Measurements from ENCODE around the gene CIDEC.
A peak's percentile ranks its signal among the peaks of the same experiment; 100 is the strongest.
"Not testable (repeated sequence)": the region's sequence is repeated elsewhere in the genome, so short reads cannot be mapped to it uniquely, and the experiment has no call there.

Gene CIDEC

DNA sequence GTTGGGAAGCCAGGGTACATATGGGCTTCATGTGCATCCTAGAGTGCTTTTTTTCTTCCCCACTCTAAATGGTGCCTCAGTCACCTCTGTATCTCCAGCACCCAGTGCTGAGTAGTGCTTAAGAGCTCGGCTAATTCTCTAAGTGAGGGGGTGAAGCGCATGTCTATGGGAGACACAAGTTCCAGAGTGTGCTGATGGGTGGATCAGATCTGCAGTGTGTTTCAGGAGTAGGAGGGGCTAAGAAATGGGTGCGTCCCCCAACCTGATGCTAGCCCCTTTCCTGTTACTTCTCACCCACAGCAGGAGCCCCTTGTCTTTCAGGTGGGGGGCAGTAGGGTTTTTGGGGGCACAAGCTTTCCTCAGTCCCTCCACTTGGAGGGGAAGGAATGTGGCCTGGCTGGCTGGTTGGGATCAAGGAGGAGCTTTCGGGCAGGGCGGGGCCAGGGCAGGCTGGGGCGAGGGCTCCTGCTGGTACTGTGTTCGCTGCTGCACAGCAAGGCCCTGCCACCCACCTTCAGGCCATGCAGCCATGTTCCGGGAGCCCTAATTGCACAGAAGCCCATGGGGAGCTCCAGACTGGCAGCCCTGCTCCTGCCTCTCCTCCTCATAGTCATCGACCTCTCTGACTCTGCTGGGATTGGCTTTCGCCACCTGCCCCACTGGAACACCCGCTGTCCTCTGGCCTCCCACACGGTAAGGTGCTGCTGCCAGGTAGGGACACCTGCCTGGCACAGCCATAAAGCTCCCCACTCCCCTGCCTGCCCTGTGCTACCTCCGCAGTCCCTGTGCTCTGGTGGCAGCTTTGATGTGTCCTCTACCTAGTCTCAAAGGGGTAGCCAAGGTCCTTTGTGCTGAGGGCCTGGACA, 22.6 kb upstream of the CIDEC start, which contains the start of gene IL17RE:
Gene IL17RE, plus strand, starts transcription at position 477 of the 866 bp plus-strand sequence. Its CDS starts 85 bp downstream, at position 562.
- FAIRE-seq (no peak), DNase-seq (ENCODE audit: low spot score) (no peak)

DNA sequence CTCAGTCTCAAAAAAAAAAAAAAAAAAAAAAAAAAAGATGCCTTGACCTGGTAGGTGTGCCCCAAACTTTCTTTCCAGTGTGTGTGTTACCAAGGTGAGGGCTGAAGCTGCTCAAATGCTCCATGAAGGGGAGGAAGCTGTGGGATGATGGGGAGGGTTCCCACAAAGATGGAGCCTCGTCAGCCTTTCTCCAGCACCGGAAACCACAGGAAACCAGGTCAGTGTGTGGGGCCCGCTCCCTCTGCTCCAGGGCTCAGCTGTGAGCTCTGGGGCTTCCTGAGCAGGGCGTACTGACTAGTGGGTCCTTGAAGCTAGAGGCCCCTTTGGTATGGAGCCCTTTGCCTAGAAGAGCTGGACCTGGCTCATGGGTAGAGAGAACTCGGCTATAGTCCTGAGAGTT, 21.9 kb upstream of the CIDEC start:
- DNase-seq (ENCODE audit: low spot score) = no peak
- no peak for FAIRE-seq

- not testable (repeated sequence) for FAIRE-seq; DNase-seq (ENCODE audit: low spot score)
Observed at GRCh38 chr3:9900965-9901415, 20.9 kb upstream of the CIDEC start.

DNA sequence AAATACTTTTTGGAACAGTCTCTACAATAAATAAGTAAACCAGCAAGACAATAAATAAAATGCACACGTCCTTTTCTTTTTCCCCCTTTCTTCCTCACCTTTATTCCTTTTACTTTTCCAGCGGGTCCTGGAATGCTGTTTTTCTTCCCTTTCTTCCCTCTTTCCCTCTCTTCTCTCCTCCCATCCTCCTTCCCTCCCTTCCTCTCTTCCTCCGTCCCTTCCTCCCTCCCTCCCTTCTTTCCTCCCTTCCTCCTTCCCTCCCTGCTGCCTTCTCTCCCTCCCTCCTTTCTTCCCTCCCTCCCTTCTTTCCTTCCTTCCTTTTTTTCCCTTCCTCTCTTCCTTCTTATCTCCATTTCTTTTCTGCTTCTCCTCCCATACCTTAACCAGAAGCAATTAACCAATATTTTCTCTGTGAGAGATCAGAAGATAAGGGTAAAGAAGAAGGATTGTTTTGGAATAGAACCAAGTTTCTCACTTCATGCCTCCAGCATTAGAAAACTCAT, 19.3 kb upstream of the CIDEC start:
- DNase-seq (ENCODE audit: low spot score) = no peak

GRCh38 chr3:9898467-9899241, 18.6 kb upstream of the CIDEC start:
- DNase-seq (ENCODE audit: low spot score) (no peak), FAIRE-seq (no peak)

More for the DNA sequence above, 19.3 kb upstream of the CIDEC start:
- FAIRE-seq = no peak

DNA sequence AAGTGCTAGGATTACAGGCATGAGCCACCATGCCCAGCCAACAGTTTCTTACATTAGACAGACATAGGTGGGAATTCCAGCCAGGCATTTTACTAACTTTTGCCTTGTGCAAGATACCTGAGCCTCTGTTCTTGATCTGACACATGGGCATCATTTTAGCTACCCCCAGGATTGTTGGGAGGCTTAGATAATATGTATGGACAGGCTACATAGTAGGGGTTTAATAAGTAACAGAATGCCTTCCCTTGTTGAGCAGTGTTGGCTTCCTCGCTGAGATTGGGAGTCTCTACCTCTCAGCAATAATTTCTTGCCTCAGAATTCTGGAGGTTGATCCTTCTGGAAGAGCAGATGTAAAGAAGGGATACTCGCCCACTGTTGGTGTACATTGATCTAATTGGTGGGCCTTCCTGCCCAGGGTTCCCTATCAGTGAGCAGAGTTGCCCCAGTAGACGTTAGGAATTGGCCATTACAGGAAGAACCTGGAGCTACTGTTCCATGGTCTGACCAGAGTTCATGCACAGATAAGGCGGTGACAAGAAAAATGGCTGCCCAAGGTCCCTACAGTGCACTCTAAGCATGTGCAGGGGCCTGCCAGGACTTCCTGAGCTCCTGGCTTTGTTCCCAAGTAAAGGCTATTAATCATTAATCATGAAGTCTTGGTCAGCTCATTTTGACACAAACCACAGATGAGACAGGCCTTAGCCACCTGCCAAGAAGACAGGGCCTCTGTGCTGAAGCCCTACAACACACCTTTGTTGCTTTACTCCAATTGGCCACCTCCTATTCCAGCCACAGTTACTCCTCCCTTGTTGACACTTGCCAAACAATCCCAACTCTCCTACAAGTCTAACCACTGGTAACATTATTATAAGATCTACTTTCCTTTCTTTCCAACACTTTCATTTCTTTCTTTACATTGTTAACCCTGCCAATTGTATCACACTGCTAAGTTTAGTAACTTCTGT, 17.6 kb upstream of the CIDEC start:
- DNase-seq (ENCODE audit: low spot score) = peak; percentile 31
- no peak for FAIRE-seq

DNA sequence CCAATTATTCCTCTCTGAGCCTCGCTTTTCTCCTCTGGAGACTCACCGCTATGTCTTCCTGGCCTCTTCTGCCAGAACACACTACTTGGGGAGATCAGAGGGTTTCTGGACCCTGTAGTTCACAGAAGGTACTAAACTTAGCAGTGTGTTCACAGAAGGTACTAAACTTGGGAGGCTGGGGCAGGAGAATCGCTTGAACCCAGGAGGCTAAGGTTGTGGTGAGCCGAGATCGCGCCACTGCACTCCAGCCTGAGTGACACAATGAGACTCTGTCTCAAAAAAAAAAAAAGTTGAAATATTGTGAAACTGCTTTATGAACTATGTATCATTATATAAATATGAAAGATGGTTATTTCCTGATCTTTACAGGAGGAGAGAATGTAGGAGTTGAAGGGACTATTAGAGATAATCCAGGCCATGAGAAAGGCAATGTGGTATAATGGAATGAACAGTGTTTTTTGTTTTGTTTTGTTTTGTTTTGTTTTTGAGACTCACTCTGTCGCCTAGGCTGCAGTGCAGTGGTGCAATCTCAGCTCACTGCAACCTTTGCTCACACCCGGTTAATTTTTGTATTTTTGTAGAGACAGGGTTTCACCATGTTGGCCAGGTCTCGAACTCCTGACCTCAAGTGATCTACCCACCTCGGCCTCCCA, 16.8 kb upstream of the CIDEC start:
- not testable (repeated sequence) for FAIRE-seq; DNase-seq (ENCODE audit: low spot score)

GRCh38 chr3:9895715-9896114, 15.7 kb upstream of the CIDEC start:
- not testable (repeated sequence) for DNase-seq (ENCODE audit: low spot score); FAIRE-seq

GRCh38 chr3:9893739-9894138, 13.7 kb upstream of the CIDEC start:
- FAIRE-seq (no peak), DNase-seq (ENCODE audit: low spot score) (no peak)

DNA sequence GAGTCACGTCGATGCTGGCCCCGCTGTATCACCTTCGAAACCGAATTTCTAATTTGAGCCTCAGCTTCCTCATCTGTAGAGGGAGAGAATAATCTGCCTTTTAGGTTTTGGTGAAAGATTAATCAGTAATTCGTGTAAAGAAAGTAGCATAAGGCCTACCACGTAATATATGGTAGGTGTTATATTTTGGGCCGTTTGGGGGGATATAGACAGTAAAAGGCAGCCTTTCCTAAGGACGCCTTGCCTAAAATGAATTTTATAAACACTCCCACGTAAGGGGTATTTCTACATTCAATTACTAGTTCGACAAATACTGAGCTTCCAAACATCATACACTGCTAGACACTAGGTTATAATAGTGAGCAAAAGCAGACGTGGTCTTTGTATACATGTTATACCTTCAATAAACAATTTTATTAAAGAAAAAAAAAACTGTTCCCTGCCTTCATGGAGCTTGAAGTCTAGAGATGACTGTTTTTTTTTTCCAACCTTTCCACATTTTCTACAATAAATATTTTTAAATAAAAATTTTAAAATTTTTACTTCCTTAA, 11.1 kb upstream of the CIDEC start:
- DNase-seq (ENCODE audit: low spot score) (no peak), FAIRE-seq (no peak)

GRCh38 chr3:9890249-9891071, 10.4 kb upstream of the CIDEC start, which contains the start of gene JAGN1:
Gene JAGN1 (plus strand): TSS chr3:9890610. CDS start chr3:9890723, 113 bp downstream.
- FAIRE-seq = no peak
- peak; percentile 92 for DNase-seq (ENCODE audit: low spot score)

DNA sequence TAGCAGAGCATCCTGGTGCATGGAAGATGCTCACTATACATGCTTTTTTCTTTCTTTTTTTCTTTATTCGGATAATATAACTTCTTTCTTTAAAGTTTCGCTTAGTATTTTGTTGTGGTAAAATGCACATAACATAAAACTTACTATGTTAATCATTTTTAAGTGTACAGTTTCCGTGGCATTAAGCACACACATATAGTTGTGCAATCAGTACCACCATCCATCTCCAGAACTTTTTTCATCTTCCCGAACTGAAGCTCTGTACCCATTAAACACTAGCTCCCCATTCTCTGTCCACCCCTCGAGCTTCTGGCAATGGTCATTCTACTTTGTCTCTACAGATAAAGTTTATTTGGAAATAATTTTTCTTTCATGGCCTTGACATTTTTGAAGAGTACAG, 9.4 kb upstream of the CIDEC start:
- no peak for FAIRE-seq
- DNase-seq (ENCODE audit: low spot score) = no peak

DNA sequence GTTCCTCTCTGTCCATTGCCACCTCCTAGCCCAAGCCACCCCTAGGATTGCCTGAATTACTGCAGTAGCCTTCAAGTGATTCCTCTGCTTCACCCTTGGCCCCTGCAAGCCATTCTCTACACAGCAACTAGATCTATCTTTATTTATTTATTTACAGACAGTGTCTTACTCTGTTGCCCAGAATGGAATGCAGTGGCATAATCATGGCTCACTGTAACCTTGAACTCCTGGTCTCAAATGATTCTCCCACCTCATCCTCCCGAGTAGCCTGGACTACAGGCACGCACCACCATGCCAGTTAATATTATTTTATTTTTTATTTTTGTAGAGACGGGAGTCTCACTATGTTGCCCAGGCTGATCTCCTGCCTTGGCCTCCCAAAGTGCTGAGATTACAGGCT, 8.5 kb upstream of the CIDEC start:
- DNase-seq (ENCODE audit: low spot score) (no peak), FAIRE-seq (no peak)

GRCh38 chr3:9887480-9887879, 7.4 kb upstream of the CIDEC start:
- DNase-seq (ENCODE audit: low spot score) (no peak), FAIRE-seq (no peak)

DNA sequence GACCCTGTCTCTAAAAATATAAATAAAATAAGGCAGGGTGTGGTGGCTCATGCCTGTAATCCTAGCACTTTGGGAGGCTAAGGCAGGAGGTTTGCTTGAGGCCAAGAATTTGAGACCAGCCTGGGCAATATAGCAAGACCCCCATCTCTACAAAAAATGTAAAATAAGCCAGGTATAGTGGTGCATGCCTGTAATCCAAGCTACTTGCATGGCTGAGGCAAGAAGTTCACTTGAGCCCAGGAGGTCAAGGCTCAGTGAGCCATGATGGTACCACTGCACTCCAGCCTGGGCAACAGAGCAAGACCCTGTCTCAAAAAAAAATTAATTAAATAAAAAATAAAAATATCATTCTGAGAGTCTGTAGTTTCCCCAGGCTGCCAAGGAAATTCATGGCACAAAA, 6.3 kb upstream of the CIDEC start:
- FAIRE-seq (no peak), DNase-seq (ENCODE audit: low spot score) (no peak)

- FAIRE-seq = no peak
- peak; percentile 85 for DNase-seq (ENCODE audit: low spot score)
Observed at GRCh38 chr3:9884555-9885165, 4.6 kb upstream of the CIDEC start.

GRCh38 chr3:9883706-9884554, 3.9 kb upstream of the CIDEC start:
- no peak for FAIRE-seq
- DNase-seq (ENCODE audit: low spot score) = peak; percentile 17

DNA sequence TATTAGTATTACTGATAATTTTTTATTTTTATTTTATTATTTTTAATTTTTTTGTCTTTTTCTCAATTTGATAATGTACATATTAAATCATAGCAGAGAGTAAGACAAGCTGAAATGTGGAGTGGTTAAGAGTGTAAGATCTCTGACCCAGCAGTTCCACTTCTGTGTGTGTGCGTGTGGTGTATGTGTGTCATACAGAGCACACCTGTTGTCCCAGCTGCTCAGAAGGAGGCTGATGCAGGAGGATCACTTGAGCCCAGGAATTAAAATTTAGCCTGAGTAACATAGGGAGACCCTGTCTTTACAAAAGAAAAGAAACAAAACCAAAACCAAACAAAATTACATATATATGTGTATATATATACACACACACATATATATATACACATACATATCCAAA, 1.4 kb upstream of the CIDEC start:
- no peak for DNase-seq (ENCODE audit: low spot score)
- FAIRE-seq = no peak

Measured in urothelium cell line (cell line).